GM18870 (cell line): Measurements from ENCODE around the gene CA10.
A peak's percentile ranks its signal among the peaks of the same experiment; 100 is the strongest.

Experiments
- ATAC-seq: cut with Tn5 transposase; IDR thresholded peaks from one replicate; pipeline ENCODE4 v1.9.1; 2021; ENCODE audit warnings: moderate library complexity; ENCODE audit not compliant: unreplicated experiment

CA10 gene

GRCh38 chr17:51890710-51891109 is 267.8 kb downstream of the CA10 start:
- no peak for ATAC-seq

- ATAC-seq = no peak
These were observed 269.7 kb downstream of the CA10 start for GRCh38 chr17:51888816-51889215.

DNA sequence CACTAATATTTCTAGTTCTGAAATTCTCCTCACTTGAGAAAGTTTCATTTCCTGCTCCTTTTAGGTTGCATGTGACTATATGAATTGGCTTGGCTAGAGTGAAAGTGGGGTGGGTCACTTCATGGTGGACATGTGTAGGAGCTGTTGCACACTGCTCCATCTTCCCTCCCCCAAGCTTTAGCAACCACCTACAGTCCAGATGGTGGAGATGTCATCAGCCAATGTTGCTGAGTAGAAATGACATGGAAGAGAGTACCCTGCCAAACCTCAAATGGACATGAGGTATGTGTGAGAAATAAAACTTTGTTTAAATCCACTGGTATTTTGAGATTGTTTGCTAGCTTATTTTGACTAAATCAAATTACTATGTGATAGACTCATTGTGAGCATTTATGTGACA is 281.5 kb downstream of the CA10 start:
- ATAC-seq = no peak

- ATAC-seq = no peak
These were observed 285.2 kb downstream of the CA10 start for GRCh38 chr17:51873302-51873701.

DNA sequence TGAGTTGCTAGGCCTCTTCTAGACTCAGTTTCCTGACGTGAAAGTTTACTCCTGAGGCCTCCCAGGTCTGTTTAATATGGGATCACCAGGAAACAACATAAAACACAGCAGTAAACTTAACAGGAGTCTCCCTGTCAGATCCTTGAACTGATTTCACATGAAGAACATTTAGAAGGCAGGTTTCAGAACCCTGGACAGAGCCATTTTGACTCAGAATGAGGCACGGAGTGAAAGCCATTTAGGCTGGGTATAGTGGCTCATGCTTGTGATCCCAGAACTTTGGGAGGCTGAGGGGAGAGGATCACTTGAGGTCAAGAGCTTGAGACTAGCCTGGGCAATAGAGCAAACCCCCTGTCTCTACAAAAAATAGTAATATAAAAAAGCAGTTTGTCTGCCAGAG is 289.1 kb downstream of the CA10 start:
- ATAC-seq = no peak

GRCh38 chr17:51860954-51861561 is 297.5 kb downstream of the CA10 start:
- ATAC-seq = peak; percentile 55

- no peak for ATAC-seq
These were observed 301.4 kb downstream of the CA10 start for GRCh38 chr17:51857052-51857597.

GRCh38 chr17:51855806-51856205 is 302.7 kb downstream of the CA10 start:
- no peak for ATAC-seq

- no peak for ATAC-seq
These were observed 304.7 kb downstream of the CA10 start for GRCh38 chr17:51853857-51854256.

DNA sequence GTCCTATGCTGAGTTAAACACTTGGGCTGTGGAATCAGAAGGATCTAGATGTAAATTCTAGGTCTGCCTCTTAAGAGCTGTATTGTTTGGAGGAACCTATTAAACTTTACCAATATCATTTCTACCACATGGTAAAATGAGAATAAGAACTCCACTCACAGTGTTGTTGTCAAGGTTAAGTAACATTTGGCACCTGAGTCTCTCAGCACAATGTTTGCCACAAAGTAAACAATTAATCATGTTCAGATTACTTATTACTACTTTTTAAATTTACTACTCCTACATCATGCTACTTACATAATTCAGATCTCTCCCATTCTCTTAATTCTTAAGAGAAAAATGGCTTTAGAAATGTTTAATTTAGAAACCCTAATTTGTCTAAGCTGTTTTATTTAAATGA is 305.9 kb downstream of the CA10 start:
- ATAC-seq = no peak

DNA sequence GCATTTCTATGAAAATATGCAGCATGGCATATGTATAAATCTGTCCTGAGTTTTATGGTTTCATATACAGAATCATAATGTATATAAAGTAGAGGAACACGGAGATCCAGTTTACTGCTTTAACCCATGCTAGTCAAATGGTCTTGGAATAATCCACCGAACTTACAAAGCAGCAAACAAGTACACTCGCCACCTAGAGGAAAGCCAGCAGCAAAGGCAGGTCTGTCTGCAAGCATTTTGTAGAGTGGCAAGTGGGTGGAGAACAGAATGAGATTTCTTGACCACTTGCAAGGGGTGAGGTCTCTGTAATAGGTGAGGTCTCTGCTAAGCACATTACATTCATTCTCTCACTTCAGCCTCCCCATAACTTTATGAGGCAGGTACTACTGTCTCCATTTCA is 308.3 kb downstream of the CA10 start:
- no peak for ATAC-seq

- ATAC-seq = no peak
These were observed 310.1 kb downstream of the CA10 start for GRCh38 chr17:51848451-51848850.

- ATAC-seq = no peak
These were observed 311.9 kb downstream of the CA10 start for GRCh38 chr17:51846566-51846965.

- no peak for ATAC-seq
These were observed 312.7 kb downstream of the CA10 start for GRCh38 chr17:51845776-51846175.

DNA sequence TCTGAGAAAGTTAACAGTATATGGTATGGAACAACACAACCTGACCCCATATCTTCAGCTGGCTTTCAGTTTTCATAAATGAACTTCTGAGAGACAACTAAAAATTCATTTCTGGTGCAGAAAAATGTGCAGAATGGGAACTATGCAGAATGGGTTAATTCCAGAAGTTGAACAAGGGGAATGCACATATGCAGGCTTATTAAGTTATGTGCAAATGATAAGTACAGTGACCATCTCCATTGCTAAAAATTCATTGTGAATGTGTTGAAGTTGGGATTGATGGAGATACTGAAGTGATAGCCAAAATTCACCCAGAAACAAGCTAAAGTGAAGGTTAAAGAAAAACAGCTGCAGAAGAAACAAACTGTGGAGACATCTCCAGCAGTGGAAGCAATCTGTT is 315.8 kb downstream of the CA10 start:
- ATAC-seq = no peak

GRCh38 chr17:51841669-51842068 is 316.8 kb downstream of the CA10 start:
- ATAC-seq = no peak

DNA sequence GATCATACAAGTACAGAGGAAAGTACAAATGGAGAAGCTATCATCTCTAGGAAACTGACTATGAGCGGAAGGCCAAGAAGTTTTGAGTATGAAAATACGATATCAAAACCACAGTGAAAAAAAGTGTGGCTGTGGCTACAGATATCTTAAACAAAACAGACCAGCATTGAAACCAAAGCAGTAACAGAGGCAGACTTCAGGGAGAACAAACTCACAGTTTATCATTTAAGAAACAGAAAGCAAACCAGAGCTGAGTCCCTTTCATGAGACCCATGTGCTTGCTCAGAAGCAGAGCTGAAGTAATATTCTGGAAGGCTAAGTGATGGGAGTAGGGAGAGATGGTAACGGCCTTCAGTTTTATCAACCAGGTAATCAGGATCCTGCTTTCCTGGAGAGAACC is 317.8 kb downstream of the CA10 start:
- no peak for ATAC-seq

DNA sequence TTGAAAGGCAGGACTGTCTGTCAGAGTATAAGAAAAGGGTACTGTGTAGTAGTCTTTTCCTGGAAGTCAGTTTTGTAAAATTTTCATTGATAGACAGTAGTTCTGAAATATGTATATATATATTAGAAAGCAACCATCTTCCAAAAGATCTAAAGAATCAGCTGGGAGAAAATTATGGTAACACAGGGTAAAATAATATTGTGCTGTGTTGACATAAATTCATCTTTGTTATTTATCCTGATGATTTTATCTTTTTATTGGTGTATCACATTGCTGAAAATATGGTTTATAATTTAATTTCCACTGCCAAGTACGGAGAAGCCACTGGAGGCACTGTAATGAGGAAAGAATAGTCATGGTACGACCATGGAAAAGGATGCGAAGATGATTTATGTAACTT is 324.9 kb downstream of the CA10 start:
- no peak for ATAC-seq

GRCh38 chr17:51833045-51833444 is 325.5 kb downstream of the CA10 start:
- ATAC-seq = no peak

DNA sequence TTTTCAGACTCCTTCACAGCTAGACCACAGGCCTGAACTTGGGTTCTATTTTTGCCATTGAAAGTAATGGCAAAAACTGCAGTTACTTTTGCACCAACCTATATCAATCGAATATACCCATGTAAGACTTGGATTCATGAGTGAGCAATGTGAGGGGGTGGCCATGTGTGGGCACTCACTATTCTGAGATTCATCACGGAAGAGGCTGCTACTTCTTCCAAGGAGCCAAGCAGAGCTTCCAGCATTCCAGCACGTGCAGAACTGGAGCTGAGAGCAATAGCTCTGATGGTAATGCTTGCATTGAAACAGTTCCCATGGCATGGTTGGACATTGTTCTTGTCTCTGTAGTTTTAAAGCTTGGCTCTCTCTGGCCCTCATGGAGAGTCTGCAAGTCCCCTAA is 327.6 kb downstream of the CA10 start:
- no peak for ATAC-seq

- no peak for ATAC-seq
These were observed 328.1 kb downstream of the CA10 start for GRCh38 chr17:51830451-51830850.

DNA sequence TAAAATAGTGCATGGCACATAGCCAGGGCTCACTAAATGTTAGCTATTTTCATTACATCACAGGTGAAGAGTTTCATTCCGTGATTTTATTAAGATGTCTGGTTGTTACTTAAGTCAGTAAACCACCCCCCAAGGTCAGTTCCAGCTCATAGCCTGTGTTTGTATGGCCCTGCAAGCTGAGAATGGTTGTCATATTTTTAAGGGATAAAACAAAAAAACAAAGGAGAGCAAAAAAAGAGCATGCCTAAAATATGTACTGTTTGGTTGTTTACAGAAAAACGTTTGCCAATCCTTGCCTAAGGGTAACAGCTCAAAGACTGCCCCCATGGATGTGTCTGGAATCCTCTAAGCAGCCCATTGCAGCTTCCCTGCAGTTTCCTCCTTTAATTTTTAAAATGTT is 329.6 kb downstream of the CA10 start:
- ATAC-seq = no peak

DNA sequence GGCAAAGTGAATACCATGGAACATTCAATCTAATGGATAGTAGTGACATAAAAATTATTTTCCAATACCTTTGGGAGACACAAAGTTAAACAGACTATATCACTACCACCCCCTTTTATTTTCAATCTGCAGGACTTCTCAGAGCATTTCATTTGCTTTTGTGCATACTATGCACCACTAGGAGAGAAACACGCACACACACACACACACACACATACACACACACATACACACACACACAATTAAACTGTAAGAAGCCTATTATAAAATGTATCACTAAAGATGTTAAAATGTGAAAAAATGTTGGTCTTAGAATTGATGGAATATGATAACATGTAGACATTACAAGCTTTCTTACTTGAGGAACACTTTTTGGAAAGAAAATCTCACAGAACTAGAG is 331.4 kb downstream of the CA10 start:
- no peak for ATAC-seq
